Smooth muscle cell of trachea (primary cell): ENCODE measurements around the gene DHRS3. TPM values are rescaled to one million over a fixed set of nuclear protein-coding genes. Genes with fewer than 3 reads are reported as not detected.

ENCODE experiments used
- total RNA-seq: library from RNA; depleted of rRNA; stranded (reverse); fragments of >200 nt; gene quantifications from 2 replicates; pipeline ENCODE4 v1.2.1, GENCODE V29; 2014

The DHRS3 gene
- total RNA-seq: 52.5 and 174 TPM in 2 replicates

GRCh38 chr1:12617901-12618660 lies at the start of gene DHRS3:
Gene DHRS3 (minus strand): TSS chr1:12618210. CDS start chr1:12617348, 862 bp downstream.

GRCh38 chr1:12643785-12644184 lies 25.8 kb upstream of the DHRS3 start, which contains the start of gene AADACL4:
Gene AADACL4 (plus strand): TSS chr1:12644085. CDS start chr1:12644547, 462 bp downstream.

Other genes starting within 250 kb of the DHRS3 start
- not detected in 2 replicates for gene AADACL4, start 25.9 kb upstream of the DHRS3 start, total RNA-seq
- gene AADACL3, start 97.9 kb upstream of the DHRS3 start, total RNA-seq: not detected in 2 replicates
- under 0.01 TPM in 1 of 2 replicates, not detected in the other for gene CFAP107, start 128.0 kb upstream of the DHRS3 start, total RNA-seq
- gene PRAMEF12, start 155.5 kb upstream of the DHRS3 start, total RNA-seq: not detected in 2 replicates
- gene PRAMEF1, start 173.2 kb upstream of the DHRS3 start, total RNA-seq: not detected in 2 replicates
- not detected in 2 replicates for gene PRAMEF11, start 213.2 kb upstream of the DHRS3 start, total RNA-seq
- gene HNRNPCL1, start 230.5 kb upstream of the DHRS3 start, total RNA-seq: not detected in 2 replicates
- not detected in 2 replicates for gene PRAMEF2, start 238.9 kb upstream of the DHRS3 start, total RNA-seq